ENCODE data around the gene AIFM3. TPM values are rescaled to one million over a fixed set of nuclear protein-coding genes. Genes with fewer than 3 reads are reported as not detected.

AIFM3 gene
- total and polyA plus RNA-seq, 11 donors = 0.25 to 3.0 (median 0.49) TPM; not detected in 2

GRCh38 chr22:20996598-20997535 lies 29.8 kb downstream of the AIFM3 start:
- TF ChIP-seq CTCF (IDR thresholded peaks at IDR 0.05) (no peak), POLR2A (IDR thresholded peaks at IDR 0.05) (no peak)
- ATAC-seq (no peak), DNase-seq (peak in 1 of 5 donors; percentile 6)
- H3K36me3 ChIP-seq = peaks cover 0 to 83% (median 62%) of the 10 kb centered on the region in 9 donors
- H3K27me3 ChIP-seq = no peaks in the 10 kb centered on the region
- no peaks in the 10 kb centered on the region for H3K9me3 ChIP-seq
- WGBS, 4 donors = 88 to 92% (median 89%) methylated on average over 24 to 27 of the region's 27 CpGs
- intact Hi-C loops (cut with DNase I) = loop anchor here in 1 of 10 donors (10.0 kb wide), 1 partner anchor 82 kb away; the partner anchor contains the start of gene CRKL
- H3K4me3 ChIP-seq = no peak overlapping the region
- peaks cover 3 to 21% (median 18%) of the 10 kb centered on the region in 12 donors for H3K4me1 ChIP-seq
- no peak overlapping the region for H3K27ac ChIP-seq

GRCh38 chr22:20997536-20998257 lies 30.6 kb downstream of the AIFM3 start:
- Histone ChIP-seq H3K4me1 (peaks cover 3 to 23% (median 18%) of the 10 kb centered on the region in 12 donors), H3K4me3 (no peak overlapping the region), H3K27ac (no peak overlapping the region), H3K36me3 (peaks cover 0 to 75% (median 54%) of the 10 kb centered on the region in 9 donors), H3K27me3 (no peaks in the 10 kb centered on the region), H3K9me3 (no peaks in the 10 kb centered on the region)
- TF ChIP-seq CTCF (IDR thresholded peaks at IDR 0.05) = no peak
- no peak for TF ChIP-seq POLR2A (IDR thresholded peaks at IDR 0.05)
- DNase-seq = peak in 1 of 5 donors; percentile 6
- intact Hi-C loops (cut with DNase I) = loop anchor here in 1 of 10 donors (10.0 kb wide), 1 partner anchor 83 kb away; the partner anchor contains the start of gene CRKL
- no peak for ATAC-seq
- 80 to 88% (median 82%) methylated on average over 8 to 13 of the region's 13 CpGs for WGBS, 4 donors

- Histone ChIP-seq H3K27ac (no peak overlapping the region), H3K9me3 (no peaks in the 10 kb centered on the region), H3K4me3 (no peak overlapping the region), H3K4me1 (peaks cover 3 to 33% (median 27%) of the 10 kb centered on the region in 12 donors), H3K36me3 (peaks cover 0 to 65% (median 49%) of the 10 kb centered on the region in 9 donors), H3K27me3 (no peaks in the 10 kb centered on the region)
- intact Hi-C loops (cut with DNase I) = loop anchor here in 1 of 10 donors (10.0 kb wide), 1 partner anchor 84 kb away; the partner anchor contains the start of gene CRKL
- no peak for DNase-seq
- TF ChIP-seq POLR2A (IDR thresholded peaks at IDR 0.05) = no peak
- no peak for TF ChIP-seq CTCF (IDR thresholded peaks at IDR 0.05)
- WGBS, 4 donors = 70 to 79% (median 71%) methylated on average over 6 to 7 of the region's 7 CpGs
- no peak for ATAC-seq
These were observed 31.6 kb downstream of the AIFM3 start for GRCh38 chr22:20998411-20999336.
